Measurements from ENCODE around the gene ATXN1. TPM values are rescaled to one million over a fixed set of nuclear protein-coding genes. Genes with fewer than 3 reads are reported as not detected.

Gene ATXN1
- total RNA-seq, 1 experiment from 2014 or later: 8.1 TPM

- H3K27me3 Mint-ChIP-seq (ENCODE audit: low read depth): no peaks in the 10 kb centered on the region
- peaks cover 4% of the 10 kb centered on the region; the same call in 1 of the 2 replicates for H3K4me1 Mint-ChIP-seq
- ATAC-seq: no peak
- CTCF ChIA-PET: interaction anchor here (1.3 kb wide), 1 partner anchor 30 kb away, joined by 3 read pairs; no protein-coding TSS in a partner anchor
- H3K4me3 Mint-ChIP-seq: no peak overlapping the region
- TF ChIP-seq, protein P1, sequence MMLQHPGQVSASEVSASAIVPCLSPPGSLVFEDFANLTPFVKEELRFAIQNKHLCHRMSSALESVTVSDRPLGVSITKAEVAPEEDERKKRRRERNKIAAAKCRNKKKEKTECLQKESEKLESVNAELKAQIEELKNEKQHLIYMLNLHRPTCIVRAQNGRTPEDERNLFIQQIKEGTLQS (CRISPR knock-in tag; conservative IDR thresholded peaks at IDR 0.05): no peak
- TF ChIP-seq, protein P2, sequence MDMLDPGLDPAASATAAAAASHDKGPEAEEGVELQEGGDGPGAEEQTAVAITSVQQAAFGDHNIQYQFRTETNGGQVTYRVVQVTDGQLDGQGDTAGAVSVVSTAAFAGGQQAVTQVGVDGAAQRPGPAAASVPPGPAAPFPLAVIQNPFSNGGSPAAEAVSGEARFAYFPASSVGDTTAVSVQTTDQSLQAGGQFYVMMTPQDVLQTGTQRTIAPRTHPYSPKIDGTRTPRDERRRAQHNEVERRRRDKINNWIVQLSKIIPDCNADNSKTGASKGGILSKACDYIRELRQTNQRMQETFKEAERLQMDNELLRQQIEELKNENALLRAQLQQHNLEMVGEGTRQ (CRISPR knock-in tag; IDR thresholded peaks at IDR 0.05): no peak
- TF ChIP-seq KAT7 (CRISPR knock-in tag; IDR thresholded peaks at IDR 0.05; ENCODE audit: borderline replicate concordance) (no peak), ZBTB21 (CRISPR knock-in tag; IDR thresholded peaks at IDR 0.05; ENCODE audit: borderline replicate concordance) (no peak), TEAD1 (CRISPR knock-in tag; IDR thresholded peaks at IDR 0.05) (no peak)
- TF ChIP-seq, protein P3, sequence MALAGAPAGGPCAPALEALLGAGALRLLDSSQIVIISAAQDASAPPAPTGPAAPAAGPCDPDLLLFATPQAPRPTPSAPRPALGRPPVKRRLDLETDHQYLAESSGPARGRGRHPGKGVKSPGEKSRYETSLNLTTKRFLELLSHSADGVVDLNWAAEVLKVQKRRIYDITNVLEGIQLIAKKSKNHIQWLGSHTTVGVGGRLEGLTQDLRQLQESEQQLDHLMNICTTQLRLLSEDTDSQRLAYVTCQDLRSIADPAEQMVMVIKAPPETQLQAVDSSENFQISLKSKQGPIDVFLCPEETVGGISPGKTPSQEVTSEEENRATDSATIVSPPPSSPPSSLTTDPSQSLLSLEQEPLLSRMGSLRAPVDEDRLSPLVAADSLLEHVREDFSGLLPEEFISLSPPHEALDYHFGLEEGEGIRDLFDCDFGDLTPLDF (CRISPR knock-in tag; IDR thresholded peaks at IDR 0.05): no peak
- no peaks in the 10 kb centered on the region for H3K36me3 Mint-ChIP-seq
- POLR2A ChIA-PET: interaction anchor here (1.2 kb wide), 1 partner anchor 218 kb away, joined by 3 read pairs; no protein-coding TSS in a partner anchor
- H3K27ac Mint-ChIP-seq: 0 out of 2 replicates have a peak overlapping the region, but pooled peaks have one; percentile 10
- H3K9me3 Mint-ChIP-seq: no peaks in the 10 kb centered on the region
- DNase-seq (ENCODE audit: low spot score): no peak
Measured at GRCh38 chr6:16544521-16544920, 216.7 kb downstream of the ATXN1 start.

DNA sequence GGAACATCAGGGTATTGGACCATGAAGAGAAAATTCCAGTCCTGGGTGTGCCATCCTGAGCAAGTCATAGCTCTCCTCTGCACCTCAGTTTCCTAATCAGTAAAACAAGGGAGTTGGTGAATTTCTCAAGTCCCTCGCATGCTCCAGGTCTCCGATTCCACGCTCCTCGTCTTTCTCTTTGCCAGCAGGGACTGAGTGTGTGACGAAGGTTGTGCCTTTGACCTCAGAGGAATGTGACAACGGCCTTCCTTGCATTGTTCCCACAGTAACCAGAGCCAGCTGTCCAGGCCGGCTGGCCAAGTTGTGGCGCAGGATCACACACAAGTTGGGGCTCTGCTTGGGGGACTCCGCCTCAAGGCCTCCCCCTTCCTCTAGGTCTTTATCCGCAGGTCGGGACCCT, 217.3 kb downstream of the ATXN1 start:
- H3K36me3 Mint-ChIP-seq: no peaks in the 10 kb centered on the region
- TF ChIP-seq MAX (CRISPR knock-in tag; IDR thresholded peaks at IDR 0.05) (no peak), PRDM15 (CRISPR knock-in tag; IDR thresholded peaks at IDR 0.05) (peak; percentile 84)
- no peak overlapping the region for H3K4me3 Mint-ChIP-seq
- no peak overlapping the region for H3K27ac Mint-ChIP-seq
- ATAC-seq (no peak; the same call in 1 of the 2 replicates), DNase-seq (ENCODE audit: low spot score) (no peak)
- POLR2A ChIA-PET: interaction anchor here (1.2 kb wide), 1 partner anchor 218 kb away, joined by 3 read pairs; no protein-coding TSS in a partner anchor
- no peaks in the 10 kb centered on the region for H3K9me3 Mint-ChIP-seq
- CTCF ChIA-PET: no interaction called here
- peaks cover 4% of the 10 kb centered on the region; the same call in 1 of the 2 replicates for H3K4me1 Mint-ChIP-seq
- H3K27me3 Mint-ChIP-seq (ENCODE audit: low read depth): no peaks in the 10 kb centered on the region

- ChIA-PET POLR2A (interaction anchor here (1.2 kb wide), 1 partner anchor 219 kb away, joined by 3 read pairs; no protein-coding TSS in a partner anchor), CTCF (no interaction called here)
- Mint-ChIP-seq H3K27me3 (ENCODE audit: low read depth) (no peaks in the 10 kb centered on the region; the same call in 1 of the 2 replicates), H3K4me3 (no peak overlapping the region), H3K27ac (no peak overlapping the region), H3K9me3 (no peaks in the 10 kb centered on the region), H3K4me1 (peaks cover 4% of the 10 kb centered on the region; the same call in 1 of the 2 replicates), H3K36me3 (no peaks in the 10 kb centered on the region)
- no peak for DNase-seq (ENCODE audit: low spot score)
- TF ChIP-seq, protein P4, sequence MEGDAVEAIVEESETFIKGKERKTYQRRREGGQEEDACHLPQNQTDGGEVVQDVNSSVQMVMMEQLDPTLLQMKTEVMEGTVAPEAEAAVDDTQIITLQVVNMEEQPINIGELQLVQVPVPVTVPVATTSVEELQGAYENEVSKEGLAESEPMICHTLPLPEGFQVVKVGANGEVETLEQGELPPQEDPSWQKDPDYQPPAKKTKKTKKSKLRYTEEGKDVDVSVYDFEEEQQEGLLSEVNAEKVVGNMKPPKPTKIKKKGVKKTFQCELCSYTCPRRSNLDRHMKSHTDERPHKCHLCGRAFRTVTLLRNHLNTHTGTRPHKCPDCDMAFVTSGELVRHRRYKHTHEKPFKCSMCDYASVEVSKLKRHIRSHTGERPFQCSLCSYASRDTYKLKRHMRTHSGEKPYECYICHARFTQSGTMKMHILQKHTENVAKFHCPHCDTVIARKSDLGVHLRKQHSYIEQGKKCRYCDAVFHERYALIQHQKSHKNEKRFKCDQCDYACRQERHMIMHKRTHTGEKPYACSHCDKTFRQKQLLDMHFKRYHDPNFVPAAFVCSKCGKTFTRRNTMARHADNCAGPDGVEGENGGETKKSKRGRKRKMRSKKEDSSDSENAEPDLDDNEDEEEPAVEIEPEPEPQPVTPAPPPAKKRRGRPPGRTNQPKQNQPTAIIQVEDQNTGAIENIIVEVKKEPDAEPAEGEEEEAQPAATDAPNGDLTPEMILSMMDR (IDR thresholded peaks at IDR 0.05): no peak
- no peak for ATAC-seq
Measured at GRCh38 chr6:16543521-16543920, 217.7 kb downstream of the ATXN1 start.

DNA sequence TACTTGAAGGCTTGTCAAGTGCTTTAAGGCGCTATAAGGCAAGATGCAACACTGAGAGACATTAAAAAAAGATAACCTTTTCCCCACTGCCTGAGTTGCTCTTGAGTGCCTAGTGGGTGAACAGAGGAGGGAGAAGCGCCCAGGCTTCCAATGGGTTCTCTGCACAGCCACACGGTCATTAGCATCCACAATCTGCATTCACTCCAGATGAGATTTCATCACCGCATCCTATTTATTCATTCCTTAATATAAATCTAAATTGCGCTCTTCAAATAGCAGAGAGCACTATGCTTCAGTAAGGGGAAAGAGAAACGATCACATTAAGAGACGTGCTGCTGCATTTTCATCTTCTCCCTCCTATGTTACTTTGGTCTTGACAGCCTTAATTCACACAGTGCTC, 219.2 kb downstream of the ATXN1 start:
- Mint-ChIP-seq H3K36me3 (no peaks in the 10 kb centered on the region), H3K9me3 (no peaks in the 10 kb centered on the region), H3K27me3 (ENCODE audit: low read depth) (no peaks in the 10 kb centered on the region; the same call in 1 of the 2 replicates), H3K4me3 (no peak overlapping the region), H3K27ac (no peak overlapping the region), H3K4me1 (peaks cover 4% of the 10 kb centered on the region; the same call in 1 of the 2 replicates)
- no peak for TF ChIP-seq ZNF396 (CRISPR knock-in tag; IDR thresholded peaks at IDR 0.05; ENCODE audit: borderline replicate concordance)
- TF ChIP-seq ZNF121 (CRISPR knock-in tag; IDR thresholded peaks at IDR 0.05): no peak
- TF ChIP-seq FOXK1 (CRISPR knock-in tag; IDR thresholded peaks at IDR 0.05): no peak
- no peak for TF ChIP-seq ZNF232 (CRISPR knock-in tag; IDR thresholded peaks at IDR 0.05)
- TF ChIP-seq E2F5 (CRISPR knock-in tag; IDR thresholded peaks at IDR 0.05): no peak
- TF ChIP-seq NR2C2 (CRISPR knock-in tag; IDR thresholded peaks at IDR 0.05): no peak
- TF ChIP-seq HMGA2 (CRISPR knock-in tag; IDR thresholded peaks at IDR 0.05): no peak
- TF ChIP-seq SP1 (CRISPR knock-in tag; conservative IDR thresholded peaks at IDR 0.05): no peak
- CTCF ChIA-PET: interaction anchor here (1.2 kb wide), 1 partner anchor 229 kb away, joined by 6 read pairs; no protein-coding TSS in a partner anchor
- DNase-seq (ENCODE audit: low spot score): no peak
- POLR2A ChIA-PET: no interaction called here
- no peak for ATAC-seq

Data from WTC11 (cell line).